HG02970 (cell line): ENCODE data around the gene ACSM4.
"Not testable (repeated sequence)": the region's sequence is repeated elsewhere in the genome, so short reads cannot be mapped to it uniquely, and the experiment has no call there.

Experiments used
- ATAC-seq: cut with Tn5 transposase; IDR thresholded peaks from one replicate; pipeline ENCODE4 v1.9.1; 2021; ENCODE audit warnings: mild to moderate bottlenecking, moderate library complexity, moderate number of reproducible peaks; ENCODE audit not compliant: unreplicated experiment, low FRiP score

Gene ACSM4

GRCh38 chr12:7303772-7304171 is at the start of gene ACSM4:
TSS of gene ACSM4 (plus strand) at chr12:7304072. CDS start at chr12:7304332, 260 bp downstream.
- ATAC-seq, result no peak

- no peak for ATAC-seq
Observed at GRCh38 chr12:7259060-7259459, 44.8 kb upstream of the ACSM4 start.

GRCh38 chr12:7264538-7264937 is 39.3 kb upstream of the ACSM4 start:
- no peak for ATAC-seq

- no peak for ATAC-seq
Observed at GRCh38 chr12:7265251-7265650, 38.6 kb upstream of the ACSM4 start.

GRCh38 chr12:7269273-7269672 is 34.6 kb upstream of the ACSM4 start:
- no peak for ATAC-seq

GRCh38 chr12:7271893-7272514 is 31.9 kb upstream of the ACSM4 start:
- no peak for ATAC-seq

GRCh38 chr12:7275482-7275881 is 28.4 kb upstream of the ACSM4 start:
- ATAC-seq, result not testable (repeated sequence)

- no peak for ATAC-seq
Observed at GRCh38 chr12:7282844-7283243, 21.0 kb upstream of the ACSM4 start.

GRCh38 chr12:7289743-7290142 is 14.1 kb upstream of the ACSM4 start:
- no peak for ATAC-seq

GRCh38 chr12:7290588-7290987 is 13.3 kb upstream of the ACSM4 start:
- ATAC-seq, result not testable (repeated sequence)

- ATAC-seq, result no peak
Observed at GRCh38 chr12:7292300-7292699, 11.6 kb upstream of the ACSM4 start.

- ATAC-seq, result no peak
Observed at GRCh38 chr12:7293670-7294069, 10.2 kb upstream of the ACSM4 start.

- ATAC-seq, result no peak
Observed at GRCh38 chr12:7295529-7295928, 8.3 kb upstream of the ACSM4 start.

- no peak for ATAC-seq
Observed at GRCh38 chr12:7297865-7298264, 6.0 kb upstream of the ACSM4 start.

- no peak for ATAC-seq
Observed at GRCh38 chr12:7302266-7302986, 1.4 kb upstream of the ACSM4 start.

GRCh38 chr12:7303230-7303629 is 642 bp upstream of the ACSM4 start:
- ATAC-seq, result no peak

- no peak for ATAC-seq
Observed at GRCh38 chr12:7304456-7304855, 584 bp downstream of the ACSM4 start.

GRCh38 chr12:7310070-7310469 is 6.2 kb downstream of the ACSM4 start:
- no peak for ATAC-seq

- ATAC-seq, result no peak
Observed at GRCh38 chr12:7319930-7320329, 16.1 kb downstream of the ACSM4 start.

- ATAC-seq, result no peak
Observed at GRCh38 chr12:7321624-7322023, 17.8 kb downstream of the ACSM4 start.

GRCh38 chr12:7322599-7322998 is 18.7 kb downstream of the ACSM4 start:
- no peak for ATAC-seq

- no peak for ATAC-seq
Observed at GRCh38 chr12:7324176-7324575, 20.3 kb downstream of the ACSM4 start.
